GM12891 (cell line): Measurements from ENCODE around the gene GFRA4.

Experiments used
- DNase-seq: peaks from one replicate; pipeline ENCODE4 v3.0.0; 2011; ENCODE audit warnings: low spot score; ENCODE audit not compliant: insufficient read length
- FAIRE-seq: peaks from 2 replicates; lab custom pipeline; 2011; peaks lifted over from hg19 to GRCh38; lab: Jason Lieb, UNC
- PAX5 ChIP-seq: IDR thresholded peaks from 2 replicates; pipeline ENCODE4 v1.6.1; 2011; ENCODE audit warnings: low read length, moderate library complexity, mild to moderate bottlenecking; ENCODE audit not compliant: insufficient read depth, severe bottlenecking
- POLR2A ChIP-seq: IDR thresholded peaks from 2 replicates; pipeline ENCODE4 v1.6.1; 2011; ENCODE audit warnings: low read depth, low read length, control low read depth
- POLR2AphosphoS5 ChIP-seq: IDR thresholded peaks from 2 replicates; pipeline ENCODE4 v1.6.1; 2011; ENCODE audit warnings: low read depth, low read length, control low read depth
- POU2F2 ChIP-seq: IDR thresholded peaks from 2 replicates; pipeline ENCODE4 v1.6.1; 2011; ENCODE audit warnings: low read depth, mild to moderate bottlenecking, control low read depth, low read length, moderate library complexity
- SPI1 ChIP-seq: IDR thresholded peaks from 2 replicates; pipeline ENCODE4 v1.6.1; 2011; ENCODE audit warnings: low read depth, low read length, control low read depth
- TAF1 ChIP-seq: IDR thresholded peaks from 2 replicates; pipeline ENCODE4 v1.6.1; 2011; ENCODE audit warnings: low read depth, low read length, control low read depth

GFRA4 gene

DNA sequence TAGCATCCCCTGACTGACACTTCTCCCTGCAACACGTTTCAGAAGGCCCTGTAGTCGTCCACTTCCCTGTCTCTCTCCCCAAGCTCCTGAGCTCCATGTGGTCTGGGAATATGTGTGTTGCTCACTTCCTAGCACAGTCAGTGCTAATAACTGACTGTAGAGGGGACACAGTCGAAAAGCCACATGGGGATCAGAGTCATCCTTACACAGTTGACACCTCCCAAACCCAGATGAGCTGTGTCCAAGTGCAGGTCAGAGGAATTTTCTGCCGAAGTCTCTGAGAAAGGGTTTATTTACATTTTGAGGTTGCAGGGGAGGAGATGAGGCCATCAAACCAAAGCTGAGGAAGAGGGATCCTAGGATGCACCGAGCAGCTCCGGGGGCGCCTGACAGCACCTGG lies 22.1 kb upstream of the GFRA4 start:
- DNase-seq (no peak), FAIRE-seq (no peak)
- no peak for TF ChIP-seq POLR2A
- TF ChIP-seq TAF1, result no peak
- TF ChIP-seq POU2F2, result no peak
- no peak for TF ChIP-seq POLR2AphosphoS5
- TF ChIP-seq SPI1, result no peak
- no peak for TF ChIP-seq PAX5

DNA sequence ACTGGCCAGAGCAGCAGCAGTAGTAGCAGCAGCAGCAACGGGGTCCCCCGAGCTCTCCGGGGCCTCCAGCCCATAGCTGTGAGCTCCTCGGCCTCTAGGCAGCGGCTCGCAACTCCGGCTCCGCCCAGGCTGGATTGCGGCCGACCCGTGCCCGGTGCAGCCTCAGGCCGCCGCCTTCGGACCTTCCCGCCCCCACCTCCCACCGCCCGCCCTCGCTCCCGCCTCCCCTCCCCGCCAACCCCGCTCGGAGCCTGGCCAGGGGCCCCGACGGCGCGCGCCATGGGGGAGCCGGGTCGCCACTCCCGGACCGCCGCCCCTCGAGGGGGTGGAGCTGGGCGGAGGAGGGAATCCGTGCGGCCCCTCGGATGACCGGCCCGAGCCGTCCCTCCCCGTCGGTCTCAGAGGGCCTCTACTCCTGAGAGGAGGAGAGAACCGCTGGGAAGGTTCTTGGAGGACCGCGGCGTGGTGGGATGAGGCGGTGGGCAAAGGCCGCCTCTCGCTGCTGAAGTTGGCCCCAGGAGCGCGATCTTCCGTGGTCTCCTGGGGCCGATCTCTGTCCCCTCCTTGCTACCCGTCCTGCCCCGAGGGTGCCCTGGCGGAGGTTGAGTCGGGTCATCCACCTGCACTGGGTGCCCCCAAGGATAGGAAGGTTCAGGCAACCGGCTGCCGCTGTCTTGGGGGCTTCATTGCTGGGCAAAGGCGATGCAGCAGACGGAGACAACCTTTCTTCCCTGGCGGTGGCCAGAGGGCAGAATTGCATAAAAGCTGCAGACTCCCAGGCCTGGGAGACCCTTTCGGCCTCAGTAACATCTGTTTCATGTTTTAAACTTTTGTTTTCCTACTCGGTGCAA lies 19.0 kb upstream of the GFRA4 start, which contains the start of gene ADAM33:
Gene ADAM33 (minus strand): TSS at position 80 of the 851 bp plus-strand sequence. CDS start 6 bp downstream, at position 74.
- FAIRE-seq (no peak), DNase-seq (no peak)
- TF ChIP-seq TAF1, result no peak
- no peak for TF ChIP-seq SPI1
- TF ChIP-seq POLR2AphosphoS5, result no peak
- no peak for TF ChIP-seq POLR2A
- TF ChIP-seq POU2F2, result no peak
- TF ChIP-seq PAX5, result no peak

DNA sequence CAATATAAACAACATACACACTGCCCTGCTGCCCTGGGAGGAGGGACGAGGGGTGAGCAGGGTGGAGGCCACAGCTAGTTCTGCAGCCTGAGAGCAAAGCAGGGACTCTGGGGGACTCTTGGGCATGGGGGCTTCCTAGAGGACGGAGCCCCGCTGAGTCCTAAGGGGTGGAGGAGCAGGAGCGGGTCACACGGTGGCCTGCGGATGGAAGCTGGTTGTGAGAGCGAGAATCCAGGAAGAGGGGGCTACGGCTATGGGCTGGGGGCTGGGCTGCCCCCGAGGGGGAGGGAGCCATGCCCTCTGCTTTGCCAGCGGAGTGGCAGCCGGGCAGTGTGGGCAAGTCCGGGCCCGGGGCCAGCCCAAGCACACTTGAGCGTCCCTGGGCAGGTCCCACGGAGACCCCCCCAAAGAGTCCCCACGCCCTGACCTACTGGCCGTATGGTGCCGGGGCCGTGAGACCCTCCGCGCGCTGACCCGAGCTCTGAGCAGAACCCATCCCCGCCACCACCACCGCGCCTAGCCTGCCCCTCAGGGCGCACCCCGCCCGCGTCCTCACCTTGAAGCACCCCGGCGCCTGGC lies 18.2 kb upstream of the GFRA4 start:
- DNase-seq (no peak), FAIRE-seq (no peak)
- TF ChIP-seq TAF1, result no peak
- no peak for TF ChIP-seq PAX5
- TF ChIP-seq POLR2AphosphoS5, result no peak
- TF ChIP-seq SPI1, result no peak
- TF ChIP-seq POLR2A, result no peak
- TF ChIP-seq POU2F2, result no peak

DNA sequence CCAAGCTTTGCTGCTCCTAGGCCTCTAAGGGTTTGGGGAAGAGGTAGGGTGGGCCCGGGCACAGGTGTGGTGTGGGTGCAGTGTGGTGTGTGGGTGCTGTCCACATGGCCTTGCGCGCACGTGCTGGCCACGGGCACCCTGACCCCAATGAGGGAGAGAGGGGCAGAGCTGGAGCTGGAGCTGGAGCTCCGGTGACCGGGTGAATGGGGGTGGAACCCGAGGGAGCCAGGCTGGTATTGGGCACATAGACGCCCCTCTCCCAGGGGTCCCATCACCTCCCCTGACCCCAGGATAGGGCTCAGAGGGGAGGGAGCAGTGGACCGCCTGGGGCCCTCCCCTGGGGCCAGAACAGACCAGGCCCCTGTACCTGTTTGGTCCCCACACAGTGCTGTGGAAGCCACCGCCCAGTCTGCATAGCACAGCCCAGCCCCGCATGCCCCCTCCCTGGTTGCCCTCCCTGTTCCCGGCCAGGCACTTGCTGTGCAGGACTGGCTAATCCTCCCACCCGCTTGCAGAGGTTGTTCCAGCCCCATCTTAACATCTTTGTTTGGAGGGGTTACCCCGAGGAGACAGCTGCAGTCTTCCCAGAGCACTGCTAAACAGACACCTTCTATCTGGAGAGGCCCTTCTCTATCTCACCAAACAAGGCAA lies 17.6 kb upstream of the GFRA4 start:
- FAIRE-seq (no peak), DNase-seq (no peak)
- no peak for TF ChIP-seq POLR2A
- no peak for TF ChIP-seq PAX5
- no peak for TF ChIP-seq POLR2AphosphoS5
- TF ChIP-seq POU2F2, result no peak
- no peak for TF ChIP-seq TAF1
- no peak for TF ChIP-seq SPI1

DNA sequence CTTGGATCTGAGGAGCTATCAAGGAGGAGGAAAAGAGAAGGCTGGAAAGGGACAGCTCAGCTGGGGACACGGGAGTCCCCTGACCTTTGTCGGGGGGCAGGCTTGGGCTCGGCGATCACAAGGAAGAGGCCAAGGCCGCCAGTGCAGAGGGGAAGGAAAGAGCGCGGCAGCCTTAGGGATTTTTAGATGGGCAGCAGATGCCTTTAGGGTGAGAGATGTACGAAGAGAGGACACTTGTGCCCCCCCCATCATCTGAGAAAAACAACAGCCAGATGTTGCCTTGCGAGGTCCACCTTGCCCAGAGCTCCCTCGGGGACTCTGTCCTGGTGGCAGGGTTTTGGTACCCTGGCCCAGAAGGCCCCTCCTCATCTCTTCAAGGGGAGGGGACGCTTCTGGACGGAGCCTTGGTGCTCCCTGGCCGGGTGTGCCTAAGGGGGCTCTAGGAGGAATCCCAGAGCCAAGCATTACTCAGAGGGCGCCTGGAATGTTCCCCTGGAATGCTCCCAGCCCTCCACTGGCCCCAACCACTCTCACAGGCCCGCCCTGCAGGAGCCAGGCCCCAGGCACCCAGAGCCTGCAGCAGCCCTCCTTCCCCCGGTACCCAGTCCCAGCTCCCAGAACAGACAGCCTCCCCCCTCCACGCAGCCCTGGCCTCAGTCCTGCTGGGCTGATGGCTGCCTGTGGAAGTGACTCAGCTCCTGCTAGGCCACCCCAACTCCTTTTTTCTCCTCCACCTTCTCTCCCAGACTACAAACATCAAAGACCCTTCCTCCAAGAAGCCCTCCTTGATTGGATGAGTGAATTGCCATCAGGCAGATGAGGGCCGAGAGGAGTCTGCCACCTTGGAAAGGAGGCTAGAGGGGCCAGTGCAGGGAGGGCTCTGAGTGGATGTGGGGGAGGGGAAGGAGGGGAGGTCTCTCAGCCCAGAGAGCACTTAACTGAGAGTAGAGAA lies 16.8 kb upstream of the GFRA4 start:
- FAIRE-seq (no peak), DNase-seq (no peak)
- TF ChIP-seq TAF1, result no peak
- TF ChIP-seq SPI1, result no peak
- TF ChIP-seq PAX5, result no peak
- no peak for TF ChIP-seq POU2F2
- no peak for TF ChIP-seq POLR2A
- no peak for TF ChIP-seq POLR2AphosphoS5

DNA sequence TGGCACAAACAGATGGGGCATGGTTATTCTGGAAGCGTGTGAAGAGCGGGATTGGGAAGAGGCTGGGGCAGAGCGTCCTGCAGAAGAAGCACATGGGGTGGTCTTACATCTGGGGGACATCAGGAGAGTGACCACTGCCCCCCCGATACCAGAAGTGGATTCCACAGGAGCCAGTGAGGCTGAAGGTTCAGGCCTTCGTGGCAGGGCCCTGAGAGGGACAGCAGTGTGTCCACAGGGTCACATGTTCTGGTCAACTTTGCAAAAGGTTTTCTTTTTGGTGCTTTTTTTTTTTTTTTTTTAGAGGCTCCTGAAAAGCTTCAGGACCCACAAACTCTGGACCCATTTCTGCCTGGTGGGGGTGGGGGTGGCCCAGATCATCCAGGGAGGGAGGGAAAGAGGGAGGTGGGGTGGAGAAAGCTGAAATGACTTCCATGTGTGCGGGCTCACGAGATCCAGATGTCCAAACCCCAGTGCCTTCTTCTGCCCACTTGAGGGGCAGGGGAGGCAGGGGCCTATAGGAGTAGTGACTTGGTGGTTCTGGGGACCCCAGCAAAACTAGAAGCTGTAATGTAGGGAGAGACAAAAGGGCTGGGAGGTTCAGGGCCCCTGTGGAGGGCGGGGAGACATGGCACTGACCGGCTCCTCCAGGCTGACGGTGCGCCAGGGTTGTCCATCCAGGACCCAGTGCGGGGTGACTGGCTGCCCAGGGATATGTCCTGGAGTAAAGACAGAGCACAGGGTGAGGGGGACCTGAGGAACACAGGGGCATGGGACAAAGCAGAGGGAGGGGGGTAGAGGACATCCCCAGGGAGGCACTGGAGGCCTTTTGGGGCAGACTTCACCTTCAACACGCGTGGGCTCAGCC lies 15.9 kb upstream of the GFRA4 start:
- no peak for DNase-seq
- TF ChIP-seq SPI1 (no peak), PAX5 (no peak), POLR2A (no peak), POU2F2 (no peak), TAF1 (no peak), POLR2AphosphoS5 (no peak)
- FAIRE-seq, result no peak

DNA sequence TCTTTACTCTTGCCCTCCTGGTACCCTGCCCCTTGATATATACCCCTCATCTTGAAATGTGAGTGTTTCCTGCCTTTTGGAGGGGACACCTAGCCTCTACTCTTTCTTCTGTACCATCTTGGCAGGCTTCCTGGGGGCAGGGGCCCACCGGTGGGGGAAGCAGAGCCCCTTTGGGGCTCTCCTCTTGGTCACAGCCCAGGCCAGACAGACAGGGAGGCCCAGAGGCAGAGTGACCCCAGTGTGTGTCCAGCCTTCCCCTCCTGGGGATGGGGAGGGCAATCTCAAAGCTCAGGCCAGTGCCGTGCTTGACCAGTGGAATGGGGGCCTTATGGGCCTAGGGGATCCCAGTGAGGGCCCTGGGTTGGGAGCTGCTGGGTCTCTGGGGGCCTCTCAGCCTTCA lies 15.0 kb upstream of the GFRA4 start:
- FAIRE-seq (no peak), DNase-seq (no peak)
- TF ChIP-seq PAX5 (no peak), POLR2AphosphoS5 (no peak), POLR2A (no peak), POU2F2 (no peak), SPI1 (no peak), TAF1 (no peak)

DNA sequence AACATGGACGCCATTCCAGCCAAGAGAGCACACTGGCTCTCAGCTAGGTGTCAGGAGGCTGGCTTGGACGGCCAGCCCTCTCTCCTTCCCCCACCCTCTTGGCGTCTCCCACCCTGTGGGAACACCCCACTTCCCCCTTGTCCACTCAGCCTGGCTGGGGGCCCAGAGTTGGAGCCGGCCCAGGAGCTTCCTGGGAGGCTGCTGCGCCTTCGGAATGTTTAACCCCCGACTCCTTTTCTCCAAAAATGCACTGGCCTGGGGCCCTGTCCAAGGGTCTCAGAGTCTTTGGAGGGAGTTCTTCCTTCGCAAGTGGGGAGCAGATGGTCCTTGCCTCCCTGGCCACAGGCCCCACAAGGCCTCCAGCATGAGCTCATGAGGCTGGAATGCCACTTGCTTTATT lies 14.5 kb upstream of the GFRA4 start:
- DNase-seq (no peak), FAIRE-seq (no peak)
- no peak for TF ChIP-seq POLR2A
- no peak for TF ChIP-seq PAX5
- TF ChIP-seq POU2F2, result no peak
- TF ChIP-seq SPI1, result no peak
- no peak for TF ChIP-seq TAF1
- no peak for TF ChIP-seq POLR2AphosphoS5
